ENCODE data around the gene MAP2K5.

- no peak for TF ChIP-seq CTCF (IDR thresholded peaks at IDR 0.05; ENCODE audit: poor library complexity, severe bottlenecking)
- TF ChIP-seq EP300 (conservative IDR thresholded peaks at IDR 0.05; ENCODE audit: poor library complexity, severe bottlenecking), result no peak
Measured at GRCh38 chr15:67803299-67803698, 260.8 kb downstream of the MAP2K5 start.
